ENCODE measurements around the gene PTRH2. TPM values are rescaled to one million over a fixed set of nuclear protein-coding genes. Genes with fewer than 3 reads are reported as not detected.

Gene PTRH2
- polyA plus RNA-seq, 4 donors = 8.6 to 29.9 (median 20.0) TPM

DNA sequence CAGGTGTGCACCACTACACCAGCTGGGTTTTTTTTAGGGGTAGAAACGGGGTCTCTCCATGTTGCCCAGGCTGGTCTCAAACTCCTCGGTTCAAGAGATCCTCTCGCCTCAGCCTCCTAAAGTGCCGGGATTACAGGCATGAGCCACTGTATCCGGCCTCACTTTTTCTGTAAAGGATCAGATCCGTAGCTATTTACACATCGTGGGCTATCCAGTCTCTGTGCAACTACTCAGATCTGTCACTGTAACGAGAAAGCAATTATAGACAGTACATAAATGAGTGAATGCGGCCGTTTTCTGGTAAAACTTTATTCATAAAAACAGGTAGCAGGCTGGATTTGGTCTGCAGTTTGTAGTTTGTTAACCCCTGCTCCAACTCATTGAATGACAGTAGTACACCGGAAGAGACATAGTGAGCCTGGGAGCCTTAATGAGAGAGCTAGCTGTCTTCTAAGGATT lies 44.8 kb upstream of the PTRH2 start:
- Histone ChIP-seq H3K4me1 (ENCODE audit: control insufficient read depth in 3 of 3, insufficient read depth in 2 of 3, low read depth in 1 of 3, low read length in 2 of 3) (peaks cover 0 to 4% (median 0%) of the 10 kb centered on the region in 3 donors), H3K4me3 (ENCODE audit: low read depth in 1 of 3, low read length in 3 of 3) (no peak overlapping the region), H3K36me3 (ENCODE audit: control insufficient read depth in 3 of 3, insufficient read depth in 2 of 3, low read depth in 1 of 3, low read length in 3 of 3) (peaks cover 0 to 24% (median 4%) of the 10 kb centered on the region in 3 donors), H3K27me3 (ENCODE audit: control insufficient read depth in 3 of 3, insufficient read depth in 3 of 3, low read length in 3 of 3) (no peaks in the 10 kb centered on the region), H3K27ac (ENCODE audit: low read depth in 1 of 3, low read length in 2 of 3) (peak overlapping the region in 1 of 3 donors; percentile 11), H3K9me3 (ENCODE audit: control insufficient read depth in 2 of 2, insufficient read depth in 1 of 2, low read depth in 1 of 2, low read length in 1 of 2) (no peaks in the 10 kb centered on the region)
- FAIRE-seq (no peak), DNase-seq (no peak)
- WGBS, 3 donors = 78 to 89% (median 83%) methylated on average over 11 of the region's 11 CpGs

DNA sequence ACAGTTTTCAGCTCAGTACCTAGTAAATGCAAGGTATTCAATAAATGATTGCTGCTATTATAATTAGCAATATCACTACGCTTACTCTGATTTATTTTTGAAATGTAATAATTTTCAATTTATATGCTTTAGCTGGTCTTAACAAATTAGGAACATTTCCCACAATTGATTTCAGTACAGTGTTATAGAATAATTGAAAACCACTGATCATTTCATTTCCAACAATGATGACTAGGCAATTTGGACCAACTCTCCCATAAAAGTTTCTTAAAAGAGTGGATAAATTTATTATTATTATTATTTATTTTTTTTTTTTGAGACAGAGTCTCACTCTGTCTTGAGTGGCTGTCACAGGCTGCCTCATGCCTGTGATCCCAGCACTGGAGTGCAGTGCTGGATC lies 41.4 kb upstream of the PTRH2 start:
- H3K4me3 ChIP-seq (ENCODE audit: low read depth in 1 of 3, low read length in 3 of 3) = no peak overlapping the region
- DNase-seq = no peak
- H3K27ac ChIP-seq (ENCODE audit: low read depth in 1 of 3, low read length in 2 of 3) = no peak overlapping the region
- H3K4me1 ChIP-seq (ENCODE audit: control insufficient read depth in 3 of 3, insufficient read depth in 2 of 3, low read depth in 1 of 3, low read length in 2 of 3) = no peaks in the 10 kb centered on the region
- no peak for FAIRE-seq
- peaks cover 0 to 18% (median 5%) of the 10 kb centered on the region in 3 donors for H3K36me3 ChIP-seq (ENCODE audit: control insufficient read depth in 3 of 3, insufficient read depth in 2 of 3, low read depth in 1 of 3, low read length in 3 of 3)
- no peaks in the 10 kb centered on the region for H3K9me3 ChIP-seq (ENCODE audit: control insufficient read depth in 2 of 2, insufficient read depth in 1 of 2, low read depth in 1 of 2, low read length in 1 of 2)
- 98 to 100% (median 98%) methylated on average over 1 of the region's 1 CpG for WGBS, 3 donors
- H3K27me3 ChIP-seq (ENCODE audit: control insufficient read depth in 3 of 3, insufficient read depth in 3 of 3, low read length in 3 of 3) = no peaks in the 10 kb centered on the region

DNA sequence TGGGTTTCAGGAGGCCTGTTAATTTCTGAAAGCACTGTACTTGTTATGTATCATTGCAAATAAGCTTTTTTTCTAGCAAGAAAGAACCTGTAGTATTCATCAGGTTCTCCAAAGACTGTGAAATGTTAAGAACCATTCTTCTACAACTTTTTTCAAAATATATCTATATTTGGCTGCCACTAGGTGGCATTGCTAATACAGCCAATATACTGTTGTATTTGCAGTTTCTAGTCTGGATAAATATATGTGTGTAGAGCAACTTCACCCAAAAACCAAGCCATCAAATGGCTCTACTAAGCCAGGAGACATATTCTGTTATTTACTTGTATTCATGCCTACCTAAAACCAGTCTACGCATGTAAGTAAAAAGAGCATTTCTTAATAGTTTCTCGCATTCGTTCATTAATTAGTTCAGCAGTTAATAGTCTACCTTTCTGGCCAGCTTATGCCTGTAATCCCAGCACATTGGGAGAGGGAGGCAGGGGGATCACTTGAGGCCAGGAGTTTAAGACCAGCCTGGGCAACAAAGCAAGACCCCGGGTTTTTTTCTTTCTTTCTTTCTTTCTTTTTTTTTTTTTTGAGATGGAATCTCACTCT lies 39.7 kb upstream of the PTRH2 start:
- DNase-seq (peak; percentile 39 to 50), FAIRE-seq (no peak)
- Histone ChIP-seq H3K27ac (ENCODE audit: low read depth in 1 of 3, low read length in 2 of 3) (no peak overlapping the region), H3K9me3 (ENCODE audit: control insufficient read depth in 2 of 2, insufficient read depth in 1 of 2, low read depth in 1 of 2, low read length in 1 of 2) (peaks cover 0 to 7% of the 10 kb centered on the region in 2 donors), H3K4me1 (ENCODE audit: control insufficient read depth in 3 of 3, insufficient read depth in 2 of 3, low read depth in 1 of 3, low read length in 2 of 3) (no peaks in the 10 kb centered on the region), H3K27me3 (ENCODE audit: control insufficient read depth in 3 of 3, insufficient read depth in 3 of 3, low read length in 3 of 3) (no peaks in the 10 kb centered on the region), H3K4me3 (ENCODE audit: low read depth in 1 of 3, low read length in 3 of 3) (no peak overlapping the region), H3K36me3 (ENCODE audit: control insufficient read depth in 3 of 3, insufficient read depth in 2 of 3, low read depth in 1 of 3, low read length in 3 of 3) (peaks cover 0 to 26% (median 7%) of the 10 kb centered on the region in 3 donors)
- WGBS, 3 donors = 90 to 93% (median 92%) methylated on average over 4 of the region's 4 CpGs

DNA sequence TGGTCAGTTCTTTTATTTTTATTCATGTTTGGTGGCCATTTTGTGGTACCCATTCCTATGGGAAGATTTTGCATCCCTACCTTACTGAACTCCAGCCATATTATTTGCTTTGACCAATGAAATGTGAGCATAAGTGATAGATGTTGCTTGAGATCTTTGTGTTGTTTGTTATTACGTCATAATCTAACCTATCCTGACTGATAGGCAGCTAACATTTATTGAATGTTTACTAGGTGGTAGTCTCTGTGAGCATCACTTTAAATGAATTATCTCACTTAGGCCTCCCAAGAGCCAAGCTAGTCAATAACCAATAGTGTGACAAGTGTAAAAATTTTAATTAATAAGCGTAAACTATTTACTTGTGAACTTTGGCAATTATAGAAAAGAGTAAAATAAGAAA lies 37.8 kb upstream of the PTRH2 start:
- no peak for FAIRE-seq
- no peak overlapping the region for H3K27ac ChIP-seq (ENCODE audit: low read depth in 1 of 3, low read length in 2 of 3)
- H3K27me3 ChIP-seq (ENCODE audit: control insufficient read depth in 3 of 3, insufficient read depth in 3 of 3, low read length in 3 of 3) = no peaks in the 10 kb centered on the region
- peaks cover 0 to 7% of the 10 kb centered on the region in 2 donors for H3K9me3 ChIP-seq (ENCODE audit: control insufficient read depth in 2 of 2, insufficient read depth in 1 of 2, low read depth in 1 of 2, low read length in 1 of 2)
- H3K4me3 ChIP-seq (ENCODE audit: low read depth in 1 of 3, low read length in 3 of 3) = no peak overlapping the region
- WGBS, 3 donors = 96 to 99% (median 97%) methylated on average over 2 of the region's 2 CpGs
- no peaks in the 10 kb centered on the region for H3K4me1 ChIP-seq (ENCODE audit: control insufficient read depth in 3 of 3, insufficient read depth in 2 of 3, low read depth in 1 of 3, low read length in 2 of 3)
- DNase-seq = no peak
- H3K36me3 ChIP-seq (ENCODE audit: control insufficient read depth in 3 of 3, insufficient read depth in 2 of 3, low read depth in 1 of 3, low read length in 3 of 3) = peaks cover 3 to 23% (median 8%) of the 10 kb centered on the region in 3 donors

DNA sequence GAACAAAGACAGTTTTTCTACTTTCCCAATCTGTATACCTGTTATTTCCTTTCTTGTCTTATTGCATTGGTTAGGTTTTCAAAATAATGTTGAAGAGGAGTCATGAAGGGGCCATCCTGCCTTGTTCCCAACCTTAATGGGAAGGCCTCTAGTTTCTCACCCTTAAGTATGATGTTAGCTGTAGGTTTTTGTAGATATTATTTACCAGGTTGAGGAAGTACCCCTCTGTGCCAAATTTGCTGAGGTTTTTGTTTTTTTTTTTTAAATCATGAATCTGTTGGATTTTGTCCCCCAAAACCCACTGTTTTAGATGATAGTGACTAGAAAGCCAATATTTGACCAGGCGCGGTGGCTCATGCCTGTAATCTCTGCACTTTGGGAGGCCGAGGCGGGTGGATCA lies 36.6 kb upstream of the PTRH2 start:
- FAIRE-seq = no peak
- Histone ChIP-seq H3K27ac (ENCODE audit: low read depth in 1 of 3, low read length in 2 of 3) (no peak overlapping the region), H3K27me3 (ENCODE audit: control insufficient read depth in 3 of 3, insufficient read depth in 3 of 3, low read length in 3 of 3) (no peaks in the 10 kb centered on the region), H3K9me3 (ENCODE audit: control insufficient read depth in 2 of 2, insufficient read depth in 1 of 2, low read depth in 1 of 2, low read length in 1 of 2) (peaks cover 0 to 7% of the 10 kb centered on the region in 2 donors), H3K4me1 (ENCODE audit: control insufficient read depth in 3 of 3, insufficient read depth in 2 of 3, low read depth in 1 of 3, low read length in 2 of 3) (no peaks in the 10 kb centered on the region), H3K4me3 (ENCODE audit: low read depth in 1 of 3, low read length in 3 of 3) (no peak overlapping the region), H3K36me3 (ENCODE audit: control insufficient read depth in 3 of 3, insufficient read depth in 2 of 3, low read depth in 1 of 3, low read length in 3 of 3) (peaks cover 3 to 28% (median 8%) of the 10 kb centered on the region in 3 donors)
- no peak for DNase-seq
- WGBS, 3 donors = 98 to 99% (median 98%) methylated on average over 4 of the region's 4 CpGs

DNA sequence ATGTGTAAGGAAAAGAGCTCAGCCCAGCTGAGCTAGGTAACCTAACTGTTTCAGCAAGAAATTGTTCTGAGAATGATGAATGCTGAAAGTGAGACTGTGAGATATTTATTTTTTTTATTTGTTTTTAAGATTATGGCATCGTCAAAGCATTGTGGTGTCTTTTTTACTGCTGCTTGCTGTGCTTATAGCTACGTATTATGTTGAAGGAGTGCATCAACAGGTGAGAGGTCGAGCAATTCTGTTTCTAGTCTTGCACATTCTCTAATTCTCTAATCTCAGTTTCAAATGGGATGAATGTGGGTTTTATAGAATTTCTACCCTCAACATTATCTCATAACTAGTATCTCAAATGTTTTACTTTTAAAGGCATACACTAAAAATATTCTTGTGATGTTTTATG lies 30.1 kb upstream of the PTRH2 start:
- Histone ChIP-seq H3K9me3 (ENCODE audit: control insufficient read depth in 2 of 2, insufficient read depth in 1 of 2, low read depth in 1 of 2, low read length in 1 of 2) (no peaks in the 10 kb centered on the region), H3K4me3 (ENCODE audit: low read depth in 1 of 3, low read length in 3 of 3) (no peak overlapping the region), H3K36me3 (ENCODE audit: control insufficient read depth in 3 of 3, insufficient read depth in 2 of 3, low read depth in 1 of 3, low read length in 3 of 3) (peaks cover 3 to 31% (median 8%) of the 10 kb centered on the region in 3 donors), H3K4me1 (ENCODE audit: control insufficient read depth in 3 of 3, insufficient read depth in 2 of 3, low read depth in 1 of 3, low read length in 2 of 3) (peaks cover 0 to 11% (median 0%) of the 10 kb centered on the region in 3 donors), H3K27me3 (ENCODE audit: control insufficient read depth in 3 of 3, insufficient read depth in 3 of 3, low read length in 3 of 3) (no peaks in the 10 kb centered on the region), H3K27ac (ENCODE audit: low read depth in 1 of 3, low read length in 2 of 3) (no peak overlapping the region)
- no peak for FAIRE-seq
- WGBS, 3 donors = 90 to 95% (median 94%) methylated on average over 3 of the region's 3 CpGs
- no peak for DNase-seq

DNA sequence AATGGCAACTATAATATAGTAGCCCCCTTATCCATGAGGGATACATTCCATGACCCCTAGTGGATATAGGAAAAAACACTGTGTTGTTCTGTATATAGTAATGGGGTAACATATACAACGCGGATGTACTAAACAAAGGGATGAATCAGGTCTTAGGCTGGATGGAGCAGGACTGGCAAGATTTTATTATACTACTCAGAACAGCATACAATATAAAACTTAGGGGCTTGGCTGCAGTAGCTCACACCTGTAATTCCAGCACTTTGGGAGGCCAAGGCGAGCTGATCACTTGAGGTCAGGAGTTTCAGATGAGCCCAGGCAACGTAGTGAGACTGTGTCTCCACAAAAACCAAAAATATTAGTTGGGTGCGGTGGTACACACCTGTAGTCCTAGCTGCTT lies 27.0 kb upstream of the PTRH2 start:
- Histone ChIP-seq H3K9me3 (ENCODE audit: control insufficient read depth in 2 of 2, insufficient read depth in 1 of 2, low read depth in 1 of 2, low read length in 1 of 2) (no peaks in the 10 kb centered on the region), H3K4me3 (ENCODE audit: low read depth in 1 of 3, low read length in 3 of 3) (no peak overlapping the region), H3K36me3 (ENCODE audit: control insufficient read depth in 3 of 3, insufficient read depth in 2 of 3, low read depth in 1 of 3, low read length in 3 of 3) (peaks cover 0 to 24% (median 4%) of the 10 kb centered on the region in 3 donors), H3K27ac (ENCODE audit: low read depth in 1 of 3, low read length in 2 of 3) (no peak overlapping the region), H3K4me1 (ENCODE audit: control insufficient read depth in 3 of 3, insufficient read depth in 2 of 3, low read depth in 1 of 3, low read length in 2 of 3) (peaks cover 0 to 16% (median 0%) of the 10 kb centered on the region in 3 donors), H3K27me3 (ENCODE audit: control insufficient read depth in 3 of 3, insufficient read depth in 3 of 3, low read length in 3 of 3) (no peaks in the 10 kb centered on the region)
- WGBS, 3 donors = 97 to 98% (median 97%) methylated on average over 5 of the region's 5 CpGs
- DNase-seq (no peak), FAIRE-seq (no peak)

DNA sequence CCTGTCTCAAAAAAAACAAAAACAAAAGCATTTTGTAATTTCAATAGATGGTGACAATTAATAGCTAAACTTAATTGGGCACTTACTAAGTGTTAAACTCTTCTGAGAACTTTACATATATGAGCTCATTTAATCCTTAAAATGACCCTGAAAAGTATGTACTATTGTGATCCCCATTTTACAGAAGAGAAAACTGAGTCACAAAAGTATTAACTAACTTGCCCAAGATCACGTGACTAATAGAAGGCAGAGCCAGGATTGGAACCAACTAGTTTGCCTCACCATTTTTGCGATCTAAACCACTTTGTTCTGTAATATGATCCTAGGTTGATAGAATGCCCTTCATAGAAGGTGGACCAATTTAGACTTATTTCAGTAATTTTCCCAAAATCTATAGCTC lies 26.5 kb upstream of the PTRH2 start:
- no peak for DNase-seq
- WGBS, 3 donors = 96 to 97% (median 97%) methylated on average over 2 of the region's 2 CpGs
- no peak for FAIRE-seq
- no peak overlapping the region for H3K27ac ChIP-seq (ENCODE audit: low read depth in 1 of 3, low read length in 2 of 3)
- H3K36me3 ChIP-seq (ENCODE audit: control insufficient read depth in 3 of 3, insufficient read depth in 2 of 3, low read depth in 1 of 3, low read length in 3 of 3) = peaks cover 0 to 23% (median 4%) of the 10 kb centered on the region in 3 donors
- H3K9me3 ChIP-seq (ENCODE audit: control insufficient read depth in 2 of 2, insufficient read depth in 1 of 2, low read depth in 1 of 2, low read length in 1 of 2) = no peaks in the 10 kb centered on the region
- no peaks in the 10 kb centered on the region for H3K27me3 ChIP-seq (ENCODE audit: control insufficient read depth in 3 of 3, insufficient read depth in 3 of 3, low read length in 3 of 3)
- H3K4me1 ChIP-seq (ENCODE audit: control insufficient read depth in 3 of 3, insufficient read depth in 2 of 3, low read depth in 1 of 3, low read length in 2 of 3) = peaks cover 0 to 16% (median 0%) of the 10 kb centered on the region in 3 donors
- H3K4me3 ChIP-seq (ENCODE audit: low read depth in 1 of 3, low read length in 3 of 3) = no peak overlapping the region

Measured in small intestine (tissue), 7 donors.